CD14-positive monocyte (primary cell): ENCODE measurements around the gene KIAA1328. TPM values are rescaled to one million over a fixed set of nuclear protein-coding genes. Genes with fewer than 3 reads are reported as not detected.
A peak's percentile ranks its signal among the peaks of the same experiment; 100 is the strongest.

Experiments
- DNase-seq, 3 donors: peaks; one replicate each; pipeline ENCODE4 v3.0.0-alpha.2; 2011 to 2022
- H2AFZ ChIP-seq: 2 replicates; pipeline ENCODE4 v1.6.0; 2012; ENCODE audit warnings: mild to moderate bottlenecking, low read depth, low read length, inconsistent platforms; ENCODE audit not compliant: insufficient read depth, poor library complexity, severe bottlenecking
- H3K27ac ChIP-seq, 2 donors: 1 replicate in 1 of 2; 2 replicates in 1 of 2; pipeline ENCODE4 v1.5.1; 2012 to 2013; ENCODE audit warnings: low read length in 2 of 2, control low read depth in 1 of 2, inconsistent platforms in 1 of 2, low read depth in 1 of 2, mild to moderate bottlenecking in 1 of 2
- H3K27me3 ChIP-seq, 2 donors: one replicate each; pipeline versions ENCODE4 v1.6.0 to v1.6.1; 2011 to 2013; ENCODE audit warnings: low read length in 2 of 2; ENCODE audit not compliant: control insufficient read depth in 2 of 2, insufficient read depth in 2 of 2
- H3K36me3 ChIP-seq, 2 donors: replicated peaks in 1 of 2; 1 replicate in 1 of 2; 2 replicates in 1 of 2; pipeline versions ENCODE4 v1.5.1 to v1.6.1; 2012 to 2013; ENCODE audit warnings: low read length in 2 of 2, control low read depth in 1 of 2, inconsistent platforms in 1 of 2, mild to moderate bottlenecking in 1 of 2; ENCODE audit not compliant: insufficient read depth in 2 of 2, control insufficient read depth in 1 of 2
- H3K4me1 ChIP-seq, 2 donors: 1 replicate in 1 of 2; 2 replicates in 1 of 2; pipeline versions ENCODE4 v1.5.1 to v1.6.1; 2012 to 2013; ENCODE audit warnings: low read length in 2 of 2, control low read depth in 1 of 2, inconsistent platforms in 1 of 2, mild to moderate bottlenecking in 1 of 2, moderate library complexity in 1 of 2; ENCODE audit not compliant: insufficient read depth in 2 of 2, control insufficient read depth in 1 of 2
- H3K4me2 ChIP-seq: replicated peaks from 2 replicates; pipeline ENCODE3; 2012; ENCODE audit warnings: low read length, moderate library complexity, mild to moderate bottlenecking; ENCODE audit not compliant: poor library complexity, severe bottlenecking; ENCODE audit errors: extremely low read depth
- H3K4me3 ChIP-seq, 3 experiments: fragments of 200-600 bp in 1 of 3; sonication (generic) in 1 of 3; replicated peaks in 1 of 3; 1 replicate in 2 of 3; 2 replicates in 1 of 3; pipeline ENCODE4 v1.5.1; 2011 to 2013; ENCODE audit warnings: low read length in 3 of 3, mild to moderate bottlenecking in 3 of 3, control low read depth in 2 of 3, low read depth in 2 of 3, inconsistent platforms in 1 of 3, moderate library complexity in 1 of 3
- H3K79me2 ChIP-seq: 2 replicates; pipeline ENCODE4 v1.6.0; 2012; ENCODE audit warnings: mild to moderate bottlenecking, control low read depth, inconsistent platforms, low read length, moderate library complexity; ENCODE audit not compliant: insufficient read depth
- H3K9ac ChIP-seq: 2 replicates; pipeline ENCODE4 v1.6.0; 2017; ENCODE audit warnings: low read length, mild to moderate bottlenecking; ENCODE audit not compliant: insufficient read depth, poor library complexity, severe bottlenecking
- H3K9me3 ChIP-seq, 2 donors: replicated peaks in 1 of 2; 1 replicate in 1 of 2; 2 replicates in 1 of 2; pipeline versions ENCODE4 v1.5.1 to v1.6.1; 2012 to 2013; ENCODE audit warnings: low read length in 2 of 2, control low read depth in 1 of 2; ENCODE audit not compliant: control insufficient read depth in 1 of 2, insufficient read depth in 1 of 2
- H4K20me1 ChIP-seq: 2 replicates; pipeline ENCODE4 v1.6.0; 2012; ENCODE audit warnings: mild to moderate bottlenecking, low read length, control low read depth, moderate library complexity; ENCODE audit not compliant: insufficient read depth
- H3K27ac Mint-ChIP-seq, 7 donors: one replicate each; pipeline ENCODE4 v1.8.0; 2020; ENCODE audit warnings: mild to moderate bottlenecking in 7 of 7, mixed read lengths in 7 of 7, moderate library complexity in 6 of 7, inconsistent platforms in 2 of 7
- H3K27me3 Mint-ChIP-seq, 3 donors: one replicate each; pipeline ENCODE4 v1.8.0; 2021 to 2022; ENCODE audit warnings: low read depth in 3 of 3, mild to moderate bottlenecking in 3 of 3, mixed read lengths in 3 of 3, moderate library complexity in 3 of 3, inconsistent platforms in 1 of 3
- H3K36me3 Mint-ChIP-seq, 2 donors: one replicate each; pipeline ENCODE4 v1.8.0; 2020; ENCODE audit warnings: mixed read lengths in 2 of 2, inconsistent platforms in 1 of 2, mild to moderate bottlenecking in 1 of 2
- H3K4me1 Mint-ChIP-seq: one replicate; pipeline ENCODE4 v1.8.0; 2020; ENCODE audit warnings: mild to moderate bottlenecking, mixed read lengths
- H3K4me3 Mint-ChIP-seq, 2 donors: one replicate each; pipeline ENCODE4 v1.8.0; 2020; ENCODE audit warnings: mild to moderate bottlenecking in 2 of 2, mixed read lengths in 2 of 2, moderate library complexity in 1 of 2
- H3K9me3 Mint-ChIP-seq, 7 donors: one replicate each; pipeline ENCODE4 v1.8.0; 2020 to 2022; ENCODE audit warnings: mixed read lengths in 7 of 7, mild to moderate bottlenecking in 6 of 7, moderate library complexity in 6 of 7, inconsistent platforms in 2 of 7
- CTCF ChIP-seq: fragments of 200-600 bp; IDR thresholded peaks from one replicate; pipeline ENCODE4 v1.8.0; 2022; ENCODE audit warnings: antibody characterized with exemption, mild to moderate bottlenecking
- WGBS: methylation state at CpG from one replicate; pipeline ENCODE4 v1.1.5; 2013; ENCODE audit warnings: missing lambda C conversion rate; ENCODE audit not compliant: insufficient coverage; 5-methylcytosine and 5-hydroxymethylcytosine counted together
- intact Hi-C, 2 donors: fragments of 100-400 bp; cut with micrococcal nuclease; formaldehyde crosslinking; loops; one replicate each; pipeline versions ENCODE4 v1.15.0 to v1.15.1; 2023
- polyA plus RNA-seq, 3 donors: library from polyadenylated mRNA; depleted of rRNA in 1 of 3; unstranded in 2 of 3; stranded (reverse) in 1 of 3; fragments of 300-500 nt in 2 of 3; fragments of >200 nt in 1 of 3; fragmentation: Illumina TruSeq in 2 of 3; gene quantifications; 1 replicate in 2 of 3; 2 replicates in 1 of 3; pipeline ENCODE4 v1.2.3, GENCODE V29; 2012 to 2021

The KIAA1328 gene
- polyA plus RNA-seq, 3 donors: 3.7 to 3.9 (median 3.8) TPM

- Mint-ChIP-seq H3K9me3 (peaks cover 0 to 2% (median 0%) of the 10 kb centered on the region in 7 donors), H3K27me3 (peaks cover 0 to 1% (median 0%) of the 10 kb centered on the region in 3 donors), H3K4me1 (peaks cover 14% of the 10 kb centered on the region), H3K27ac (peak overlapping the region in 1 of 7 donors; percentile 5), H3K36me3 (peaks cover 7 to 9% of the 10 kb centered on the region in 2 donors), H3K4me3 (no peak overlapping the region)
- WGBS: 100% methylated on average over 1 of the region's 2 CpGs
- Histone ChIP-seq H3K79me2 (no peaks in the 10 kb centered on the region), H3K27ac (no peak overlapping the region), H4K20me1 (no peaks in the 10 kb centered on the region), H3K4me2 (no peak overlapping the region), H3K4me3 (no peak overlapping the region), H2AFZ (no peak overlapping the region), H3K9ac (no peak overlapping the region), H3K27me3 (no peaks in the 10 kb centered on the region), H3K4me1 (peaks cover 11 to 17% of the 10 kb centered on the region in 2 donors), H3K9me3 (no peaks in the 10 kb centered on the region), H3K36me3 (peaks cover 0 to 5% of the 10 kb centered on the region in 2 donors)
- DNase-seq: no peak
- intact Hi-C loops: no loop called here
- TF ChIP-seq CTCF: no peak
Measured at GRCh38 chr18:36833120-36833519, 4.2 kb downstream of the KIAA1328 start.

DNA sequence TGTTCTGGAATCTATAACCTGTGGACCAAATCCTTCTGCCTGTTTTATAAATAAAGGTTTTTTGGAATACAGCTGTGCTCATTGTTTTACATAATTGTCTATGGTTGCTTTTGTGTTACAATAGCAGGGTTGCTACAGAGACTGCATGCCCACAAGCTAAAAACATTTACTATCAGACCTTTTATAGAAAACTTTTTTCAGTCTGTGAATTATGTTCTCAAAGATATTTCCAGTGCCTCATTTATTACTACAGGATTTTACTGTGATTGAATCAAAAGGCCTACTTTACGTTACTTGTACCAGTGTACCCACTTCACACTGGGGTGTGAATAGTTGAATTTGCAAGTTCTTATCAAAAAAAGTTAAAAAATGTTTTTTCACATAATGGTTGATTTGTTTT, 7.0 kb downstream of the KIAA1328 start:
- DNase-seq: no peak
- H3K4me1 Mint-ChIP-seq: peaks cover 3% of the 10 kb centered on the region
- Histone ChIP-seq H4K20me1 (no peaks in the 10 kb centered on the region), H3K4me2 (no peak overlapping the region), H3K27ac (no peak overlapping the region), H3K79me2 (no peaks in the 10 kb centered on the region), H3K4me3 (no peak overlapping the region), H3K27me3 (no peaks in the 10 kb centered on the region), H3K9ac (no peak overlapping the region), H3K4me1 (no peaks in the 10 kb centered on the region), H3K9me3 (peaks cover 0 to 4% of the 10 kb centered on the region in 2 donors), H3K36me3 (peaks cover 0 to 13% of the 10 kb centered on the region in 2 donors), H2AFZ (no peak overlapping the region)
- intact Hi-C loops: no loop called here
- TF ChIP-seq CTCF: no peak
- peaks cover 17 to 29% of the 10 kb centered on the region in 2 donors for H3K36me3 Mint-ChIP-seq
- no peak overlapping the region for H3K4me3 Mint-ChIP-seq
- WGBS: no CpG with 5 or more reads among the region's 1 CpG
- no peak overlapping the region for H3K27ac Mint-ChIP-seq
- peaks cover 0 to 1% (median 0%) of the 10 kb centered on the region in 3 donors for H3K27me3 Mint-ChIP-seq
- peaks cover 0 to 8% (median 4%) of the 10 kb centered on the region in 7 donors for H3K9me3 Mint-ChIP-seq
